Transverse colon (tissue), 3 donors: ENCODE data around the gene SMAD3.

Source experiments
- POLR2A ChIP-seq: fragments of 450-650 bp; IDR thresholded peaks from one replicate; pipeline ENCODE4 v1.6.1; 2016; ENCODE audit warnings: antibody characterized with exemption, mild to moderate bottlenecking, moderate library complexity
- TF ChIP-seq, protein P1 (sequence below), 5 experiments: fragments of 200-600 bp in 3 of 5; fragments of 450-650 bp in 2 of 5; sonication (generic) in 3 of 5; IDR thresholded peaks; 1 replicate in 2 of 5; 2 replicates in 3 of 5; pipeline ENCODE4 v1.5.1; 2016 to 2017; ENCODE audit warnings: antibody characterized with exemption in 5 of 5, inconsistent platforms in 3 of 5, mild to moderate bottlenecking in 2 of 5, moderate library complexity in 1 of 5

DNA sequence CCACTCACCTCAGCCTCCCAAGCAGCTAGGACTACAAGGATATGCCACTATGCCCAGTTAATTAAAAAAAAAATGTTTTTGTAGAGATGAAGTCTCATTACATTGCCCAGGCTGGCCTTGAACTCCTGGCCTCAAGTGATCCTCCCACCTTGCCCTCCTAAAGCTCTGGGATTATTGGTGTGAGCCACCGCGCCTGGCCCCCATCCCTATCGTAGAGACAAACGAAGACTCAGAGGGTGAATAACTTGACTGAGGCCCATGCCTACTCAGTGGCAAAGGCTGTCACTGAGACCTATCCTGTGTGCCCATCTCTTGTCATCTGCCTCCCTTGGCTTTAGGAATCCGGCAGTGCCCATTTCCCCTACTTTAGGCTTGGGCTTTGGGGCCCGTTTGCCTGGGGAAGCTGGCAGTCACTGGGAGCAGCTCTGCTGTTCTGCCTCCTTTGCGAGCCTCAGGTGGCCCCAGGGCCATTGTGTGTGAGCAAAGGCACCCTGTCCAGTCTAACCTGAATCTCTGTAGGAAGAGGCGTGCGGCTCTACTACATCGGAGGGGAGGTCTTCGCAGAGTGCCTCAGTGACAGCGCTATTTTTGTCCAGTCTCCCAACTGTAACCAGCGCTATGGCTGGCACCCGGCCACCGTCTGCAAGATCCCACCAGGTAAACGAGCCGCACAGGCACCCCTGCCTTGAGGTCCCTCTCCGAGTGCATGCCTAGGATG lies 119.0 kb downstream of the SMAD3 start:
- no peak for TF ChIP-seq POLR2A
- TF ChIP-seq, protein P1, sequence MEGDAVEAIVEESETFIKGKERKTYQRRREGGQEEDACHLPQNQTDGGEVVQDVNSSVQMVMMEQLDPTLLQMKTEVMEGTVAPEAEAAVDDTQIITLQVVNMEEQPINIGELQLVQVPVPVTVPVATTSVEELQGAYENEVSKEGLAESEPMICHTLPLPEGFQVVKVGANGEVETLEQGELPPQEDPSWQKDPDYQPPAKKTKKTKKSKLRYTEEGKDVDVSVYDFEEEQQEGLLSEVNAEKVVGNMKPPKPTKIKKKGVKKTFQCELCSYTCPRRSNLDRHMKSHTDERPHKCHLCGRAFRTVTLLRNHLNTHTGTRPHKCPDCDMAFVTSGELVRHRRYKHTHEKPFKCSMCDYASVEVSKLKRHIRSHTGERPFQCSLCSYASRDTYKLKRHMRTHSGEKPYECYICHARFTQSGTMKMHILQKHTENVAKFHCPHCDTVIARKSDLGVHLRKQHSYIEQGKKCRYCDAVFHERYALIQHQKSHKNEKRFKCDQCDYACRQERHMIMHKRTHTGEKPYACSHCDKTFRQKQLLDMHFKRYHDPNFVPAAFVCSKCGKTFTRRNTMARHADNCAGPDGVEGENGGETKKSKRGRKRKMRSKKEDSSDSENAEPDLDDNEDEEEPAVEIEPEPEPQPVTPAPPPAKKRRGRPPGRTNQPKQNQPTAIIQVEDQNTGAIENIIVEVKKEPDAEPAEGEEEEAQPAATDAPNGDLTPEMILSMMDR (IDR thresholded peaks at IDR 0.05): no peak
